Neutrophil (primary cell): Measurements from ENCODE around the gene G3BP1.
"Not testable (repeated sequence)": the region's sequence is repeated elsewhere in the genome, so short reads cannot be mapped to it uniquely, and the experiment has no call there.

Source experiments
- H3K27ac ChIP-seq: fragments of 200-600 bp; sonication (generic); 2 replicates; pipeline ENCODE4 v1.5.1; 2016; ENCODE audit warnings: mild to moderate bottlenecking, moderate library complexity
- H3K27me3 ChIP-seq: fragments of 200-600 bp; sonication (generic); 2 replicates; pipeline ENCODE4 v1.6.0; 2016; ENCODE audit warnings: mild to moderate bottlenecking
- H3K36me3 ChIP-seq: fragments of 200-600 bp; sonication (generic); 2 replicates; pipeline ENCODE4 v1.5.1; 2017
- H3K4me1 ChIP-seq, 2 experiments: fragments of 200-600 bp in 1 of 2; sonication (generic) in 1 of 2; 1 replicate in 1 of 2; 2 replicates in 1 of 2; pipeline versions ENCODE4 v1.5.1 to v1.6.1; 2013 to 2016; ENCODE audit warnings: low read depth in 1 of 2, low read length in 1 of 2, mild to moderate bottlenecking in 1 of 2, moderate library complexity in 1 of 2; ENCODE audit not compliant: control insufficient read depth in 1 of 2, insufficient read depth in 1 of 2
- H3K4me3 ChIP-seq, 2 experiments: fragments of 200-600 bp in 1 of 2; sonication (generic) in 1 of 2; 1 replicate in 1 of 2; 2 replicates in 1 of 2; pipeline ENCODE4 v1.5.1; 2013 to 2016; ENCODE audit warnings: low read depth in 1 of 2, low read length in 1 of 2, mild to moderate bottlenecking in 1 of 2, moderate library complexity in 1 of 2
- H3K9me3 ChIP-seq: fragments of 200-600 bp; sonication (generic); 2 replicates; pipeline ENCODE4 v1.5.1; 2016
- TF ChIP-seq, protein P1 (sequence below): fragments of 200-600 bp; sonication (generic); IDR thresholded peaks from 2 replicates; pipeline ENCODE4 v1.5.1; 2016; ENCODE audit warnings: antibody characterized with exemption

G3BP1 gene

DNA sequence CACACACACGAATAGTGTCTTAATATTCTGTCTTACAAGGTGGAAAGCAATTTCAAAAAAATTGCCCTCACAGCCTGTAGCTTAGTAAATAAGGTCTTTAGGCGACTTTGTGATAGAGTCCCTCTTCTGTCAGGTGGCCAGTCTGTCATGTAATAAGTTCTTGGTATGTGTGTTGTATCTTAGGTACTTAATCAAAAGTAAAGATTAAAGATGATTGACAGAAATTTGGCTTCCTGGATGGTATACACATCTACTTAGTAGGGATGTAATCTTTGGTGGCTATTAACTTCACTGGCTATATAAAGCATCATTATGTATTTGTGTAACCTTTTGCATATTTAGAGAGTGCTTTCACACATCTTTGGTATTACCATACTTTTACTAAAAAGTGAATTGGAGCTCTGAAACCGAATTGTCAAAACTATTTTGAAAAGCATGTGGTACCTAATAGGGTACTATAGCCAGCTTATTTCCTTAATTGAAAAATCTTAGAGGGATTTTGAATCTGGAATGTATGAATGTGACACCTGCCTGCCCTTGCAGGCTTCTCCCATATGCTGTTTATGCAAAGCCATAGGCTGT is 3.4 kb downstream of the G3BP1 start:
- Histone ChIP-seq H3K27me3 (no peaks in the 10 kb centered on the region), H3K36me3 (no peaks in the 10 kb centered on the region), H3K4me1 (peaks cover 33 to 35% of the 10 kb centered on the region in 2 experiments), H3K9me3 (no peaks in the 10 kb centered on the region), H3K27ac (no peak overlapping the region), H3K4me3 (no peak overlapping the region)
- TF ChIP-seq, protein P1, sequence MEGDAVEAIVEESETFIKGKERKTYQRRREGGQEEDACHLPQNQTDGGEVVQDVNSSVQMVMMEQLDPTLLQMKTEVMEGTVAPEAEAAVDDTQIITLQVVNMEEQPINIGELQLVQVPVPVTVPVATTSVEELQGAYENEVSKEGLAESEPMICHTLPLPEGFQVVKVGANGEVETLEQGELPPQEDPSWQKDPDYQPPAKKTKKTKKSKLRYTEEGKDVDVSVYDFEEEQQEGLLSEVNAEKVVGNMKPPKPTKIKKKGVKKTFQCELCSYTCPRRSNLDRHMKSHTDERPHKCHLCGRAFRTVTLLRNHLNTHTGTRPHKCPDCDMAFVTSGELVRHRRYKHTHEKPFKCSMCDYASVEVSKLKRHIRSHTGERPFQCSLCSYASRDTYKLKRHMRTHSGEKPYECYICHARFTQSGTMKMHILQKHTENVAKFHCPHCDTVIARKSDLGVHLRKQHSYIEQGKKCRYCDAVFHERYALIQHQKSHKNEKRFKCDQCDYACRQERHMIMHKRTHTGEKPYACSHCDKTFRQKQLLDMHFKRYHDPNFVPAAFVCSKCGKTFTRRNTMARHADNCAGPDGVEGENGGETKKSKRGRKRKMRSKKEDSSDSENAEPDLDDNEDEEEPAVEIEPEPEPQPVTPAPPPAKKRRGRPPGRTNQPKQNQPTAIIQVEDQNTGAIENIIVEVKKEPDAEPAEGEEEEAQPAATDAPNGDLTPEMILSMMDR, result no peak

DNA sequence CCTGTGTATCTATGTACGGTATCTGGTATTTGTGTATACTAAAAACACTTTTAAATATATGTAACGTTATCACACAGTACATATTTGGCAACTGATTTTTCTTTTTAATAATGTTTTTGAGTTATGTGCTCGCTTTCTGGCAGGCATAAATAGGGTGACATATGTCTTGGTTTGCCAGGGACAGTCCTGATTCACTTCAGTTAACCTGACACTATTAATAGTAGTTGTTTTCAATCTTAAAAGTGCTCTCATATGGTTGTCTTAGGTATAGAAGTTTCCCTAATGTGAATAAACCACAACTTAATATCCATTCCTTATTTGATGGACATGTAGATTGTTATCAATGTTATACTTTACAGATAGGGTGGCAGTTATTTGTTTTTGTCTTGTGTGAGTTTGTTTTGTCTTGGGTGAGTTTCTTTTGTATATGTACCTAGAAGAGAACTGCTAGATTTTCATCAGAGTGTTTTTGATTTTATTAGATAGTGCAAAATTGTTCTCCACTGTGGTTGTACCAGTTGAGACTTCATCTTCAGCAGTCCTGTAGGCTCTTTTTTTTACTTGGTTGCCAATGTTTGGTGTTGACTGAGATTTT is 7.9 kb downstream of the G3BP1 start:
- H3K4me1 ChIP-seq, result peaks cover 17 to 27% of the 10 kb centered on the region in 2 experiments
- H3K27me3 ChIP-seq, result no peaks in the 10 kb centered on the region
- no peaks in the 10 kb centered on the region for H3K36me3 ChIP-seq
- no peaks in the 10 kb centered on the region for H3K9me3 ChIP-seq
- TF ChIP-seq, protein P1, result no peak
- H3K4me3 ChIP-seq, result no peak overlapping the region
- H3K27ac ChIP-seq, result no peak overlapping the region

DNA sequence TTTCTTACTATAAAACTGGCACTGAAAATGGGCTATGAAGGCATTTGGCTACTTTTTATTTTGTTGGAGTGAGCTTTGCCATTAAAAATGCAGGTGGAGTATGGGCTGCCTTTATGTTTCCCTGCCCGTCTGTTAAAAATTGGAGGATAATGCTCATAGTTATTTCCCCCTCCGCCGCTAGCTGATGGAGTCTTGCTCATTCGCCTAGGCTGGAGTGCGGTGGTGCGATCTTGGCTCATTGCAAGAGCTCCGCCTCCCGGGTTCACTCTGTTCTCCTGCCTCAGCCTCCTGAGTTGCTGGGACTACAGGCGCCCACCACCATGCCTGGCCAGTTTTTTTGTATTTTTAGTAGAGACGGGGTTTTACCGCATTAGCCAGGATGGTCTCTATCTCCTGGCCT is 8.6 kb downstream of the G3BP1 start:
- H3K4me3 ChIP-seq, result no peak overlapping the region
- H3K27me3 ChIP-seq, result no peaks in the 10 kb centered on the region
- no peaks in the 10 kb centered on the region for H3K36me3 ChIP-seq
- TF ChIP-seq, protein P1, result no peak
- no peaks in the 10 kb centered on the region for H3K9me3 ChIP-seq
- no peak overlapping the region for H3K27ac ChIP-seq
- peaks cover 21 to 32% of the 10 kb centered on the region in 2 experiments for H3K4me1 ChIP-seq

DNA sequence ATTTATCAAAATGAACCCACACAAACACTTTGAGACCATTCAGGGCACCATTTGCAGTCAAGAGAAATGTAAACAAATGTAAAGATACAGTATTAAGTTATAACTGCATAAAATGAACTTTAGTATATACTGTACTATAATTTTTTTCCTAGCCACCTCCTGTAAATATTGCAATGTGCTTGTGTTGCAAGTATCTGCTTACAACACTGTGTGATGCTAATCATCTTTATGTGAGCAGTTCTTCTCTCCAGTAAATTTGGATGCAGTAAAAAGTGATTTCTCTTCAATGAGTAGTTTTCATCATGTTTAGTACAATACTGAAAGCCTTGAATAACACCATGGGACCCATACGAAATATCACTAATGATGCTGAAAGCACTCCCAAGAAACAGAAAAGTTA is 9.4 kb downstream of the G3BP1 start:
- H3K27ac ChIP-seq, result peak overlapping the region; percentile 53
- no peaks in the 10 kb centered on the region for H3K27me3 ChIP-seq

DNA sequence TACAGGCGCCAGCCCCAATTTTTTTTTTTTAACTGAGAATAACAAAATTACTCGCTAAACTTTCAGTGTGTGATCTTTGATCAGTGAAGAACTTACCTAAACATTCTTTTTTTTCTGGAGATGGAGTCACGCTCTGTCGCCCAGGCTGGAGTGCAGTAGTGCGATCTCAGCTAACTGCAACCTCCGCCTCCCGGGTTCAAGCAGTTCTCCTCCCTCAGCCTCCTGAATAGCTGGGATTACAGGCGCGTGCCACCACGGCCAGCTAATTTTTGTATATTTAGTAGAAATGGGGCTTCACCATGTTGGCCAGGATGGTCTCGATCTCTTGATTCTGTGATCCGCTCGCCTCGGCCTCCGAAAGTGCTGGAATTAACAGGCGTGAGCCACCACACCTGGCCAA is 11.9 kb downstream of the G3BP1 start:
- H3K4me3 ChIP-seq, H3K27me3 ChIP-seq, H3K36me3 ChIP-seq, H3K9me3 ChIP-seq, H3K27ac ChIP-seq: not testable (repeated sequence)
- H3K4me1 ChIP-seq, result peaks cover 22 to 33% of the 10 kb centered on the region in 2 experiments

More for the DNA sequence above, 9.4 kb downstream of the G3BP1 start:
- Histone ChIP-seq H3K4me1 (peaks cover 22 to 33% of the 10 kb centered on the region in 2 experiments), H3K9me3 (no peaks in the 10 kb centered on the region), H3K36me3 (no peaks in the 10 kb centered on the region), H3K4me3 (no peak overlapping the region)
- TF ChIP-seq, protein P1, result no peak

DNA sequence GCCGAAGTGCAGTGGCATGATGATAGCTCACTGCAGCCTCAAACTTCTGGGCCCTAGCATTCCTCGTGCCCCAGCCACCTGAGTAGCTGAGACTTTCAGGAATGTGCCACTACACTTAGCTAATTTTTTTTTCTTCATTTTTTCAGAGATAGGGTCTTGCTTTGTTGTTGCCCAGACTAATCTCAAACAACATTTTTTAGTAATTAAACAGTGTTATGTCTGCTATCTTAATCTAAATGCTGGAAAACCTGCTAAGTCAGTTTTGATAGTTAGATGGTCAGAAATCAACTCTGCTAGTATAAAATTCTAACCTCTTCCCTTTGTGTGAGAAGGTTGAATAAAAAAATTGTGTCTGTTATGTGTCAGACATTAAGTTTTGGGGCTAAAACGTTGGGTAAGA is 12.4 kb downstream of the G3BP1 start:
- Histone ChIP-seq H3K4me3 (no peak overlapping the region), H3K9me3 (no peaks in the 10 kb centered on the region), H3K4me1 (peaks cover 22 to 33% of the 10 kb centered on the region in 2 experiments), H3K27ac (peak overlapping the region; percentile 63), H3K27me3 (no peaks in the 10 kb centered on the region), H3K36me3 (peaks cover 4% of the 10 kb centered on the region)
- TF ChIP-seq, protein P1, result no peak
